Lower leg skin (tissue), 3 donors: ENCODE measurements around the gene LMCD1.

Experiments used
- CTCF ChIP-seq, 3 donors: fragments of 450-650 bp; IDR thresholded peaks; one replicate each; pipeline ENCODE4 v1.5.1; 2016; ENCODE audit warnings: antibody characterized with exemption in 3 of 3, mild to moderate bottlenecking in 3 of 3, moderate library complexity in 2 of 3
- POLR2A ChIP-seq, 2 donors: fragments of 450-650 bp; IDR thresholded peaks; one replicate each; pipeline ENCODE4 v1.6.1; 2016 to 2017; ENCODE audit warnings: antibody characterized with exemption in 2 of 2, mild to moderate bottlenecking in 1 of 2, moderate library complexity in 1 of 2

- TF ChIP-seq POLR2A (IDR thresholded peaks at IDR 0.05): no peak
- no peak for TF ChIP-seq CTCF (IDR thresholded peaks at IDR 0.05)
These were observed 19.3 kb downstream of the LMCD1 start for GRCh38 chr3:8520816-8521403.
